Measurements from ENCODE around the gene CCN5.
A peak's percentile ranks its signal among the peaks of the same experiment; 100 is the strongest.

GRCh38 chr20:44747166-44748004, 32.2 kb downstream of the CCN5 start:
- TF ChIP-seq CTCF (IDR thresholded peaks at IDR 0.05) = peak; percentile 84
- no peak for TF ChIP-seq EZH2 (IDR thresholded peaks at IDR 0.05)

Measured in neural progenitor cell (in vitro differentiated cells).